HCT116 (cell line): ENCODE data around the gene GARS1. TPM values are rescaled to one million over a fixed set of nuclear protein-coding genes. Genes with fewer than 3 reads are reported as not detected.

Experiments used
- ATAC-seq: fragments of 200-7000 bp; cut with Tn5 transposase; 2 replicates; pipeline ENCODE4 v1.9.1; 2020; ENCODE audit warnings: mild to moderate bottlenecking, moderate library complexity
- BruUV-seq: library from RNA; stranded (reverse); fragments of 400-500 nt; replicated peaks from 2 replicates; lab custom pipeline; 2021; lab: Mats Ljungman, UMichigan
- CTCF ChIA-PET: fragments of 300-600 bp; sonication (Branson Sonifier 250); formaldehyde crosslinking; loops from one replicate; lab custom pipeline; 2021; ENCODE audit warnings: antibody characterized with exemption; lab: Charles Lee
- POLR2A ChIA-PET: fragments of 300-600, 350-600 bp; sonication (Branson Sonifier 250); formaldehyde crosslinking; loops from one replicate; lab custom pipeline; 2021; ENCODE audit warnings: antibody characterized with exemption; lab: Charles Lee
- RAD21 ChIA-PET, 2 experiments: fragments of 300-600 bp; sonication (Branson Sonifier 250); formaldehyde crosslinking; loops; one replicate each; lab custom pipeline; 2023; ENCODE audit warnings: low total read pairs in 2 of 2; ENCODE audit not compliant: uncharacterized antibody in 2 of 2, unreplicated experiment in 2 of 2, low non-redundant PET in 1 of 2; lab: Charles Lee
- DNase-seq: peaks from one replicate; pipeline ENCODE4 v3.0.0-alpha.2; 2010; ENCODE audit warnings: low read depth, low spot score
- H2AFZ ChIP-seq: fragments of 200-600 bp; shearing (Covaris generic), sonication (generic); 2 replicates; pipeline ENCODE4 v1.6.1; 2017; ENCODE audit warnings: low read depth, mixed run types, mixed read lengths, antibody characterized with exemption, low read length; ENCODE audit not compliant: poor library complexity, severe bottlenecking
- H3K27ac ChIP-seq: 2 replicates; pipeline ENCODE4 v1.5.1; 2012; ENCODE audit warnings: low read depth, low read length
- H3K27me3 ChIP-seq: fragments of 200-600 bp; sonication (generic); 2 replicates; pipeline ENCODE4 v1.6.1; 2016; ENCODE audit warnings: mixed run types, low read length, mixed read lengths; ENCODE audit not compliant: insufficient read depth
- H3K36me3 ChIP-seq, 2 experiments: fragments of 200-500 bp in 1 of 2; fragments of 200-600 bp in 1 of 2; sonication (Bioruptor generic) in 1 of 2; sonication (generic) in 1 of 2; 2 replicates each; pipeline versions ENCODE4 v1.5.1 to v1.6.1; 2014 to 2016; ENCODE audit warnings: low read length in 2 of 2, inconsistent platforms in 1 of 2, mixed read lengths in 1 of 2, mixed run types in 1 of 2; ENCODE audit not compliant: insufficient read depth in 2 of 2, control insufficient read depth in 1 of 2
- H3K4me1 ChIP-seq, 2 experiments: fragments of 200-600 bp in 1 of 2; sonication (generic) in 1 of 2; 2 replicates each; pipeline versions ENCODE4 v1.5.1 to v1.6.1; 2012 to 2017; ENCODE audit warnings: low read length in 2 of 2, inconsistent platforms in 1 of 2, mild to moderate bottlenecking in 1 of 2, mixed read lengths in 1 of 2, mixed run types in 1 of 2, moderate library complexity in 1 of 2; ENCODE audit not compliant: insufficient read depth in 2 of 2, control insufficient read depth in 1 of 2
- H3K4me2 ChIP-seq: fragments of 200-600 bp; sonication (generic); 2 replicates; pipeline ENCODE4 v1.6.1; 2017; ENCODE audit warnings: mixed run types, low read length, mixed read lengths
- H3K4me3 ChIP-seq, 2 experiments: fragments of 200-600 bp in 1 of 2; sonication (generic) in 1 of 2; replicated peaks in 1 of 2; 2 replicates each; pipeline ENCODE4 v1.5.1; 2011 to 2016; ENCODE audit warnings: low read length in 2 of 2, control low read depth in 1 of 2, low read depth in 1 of 2, mild to moderate bottlenecking in 1 of 2, mixed read lengths in 1 of 2, mixed run types in 1 of 2
- H3K79me2 ChIP-seq: fragments of 200-600 bp; sonication (generic); 2 replicates; pipeline ENCODE4 v1.6.1; 2017; ENCODE audit warnings: mild to moderate bottlenecking, mixed run types, low read length, moderate library complexity, mixed read lengths; ENCODE audit not compliant: insufficient read depth
- H3K9ac ChIP-seq: fragments of 200-600 bp; sonication (generic); 2 replicates; pipeline ENCODE4 v1.6.1; 2016; ENCODE audit warnings: low read length, mixed read lengths
- H3K9me2 ChIP-seq: fragments of 200-600 bp; sonication (generic), shearing (Covaris generic); 2 replicates; pipeline ENCODE4 v1.6.1; 2017; ENCODE audit warnings: mixed run types, mild to moderate bottlenecking, moderate library complexity; ENCODE audit not compliant: insufficient read depth
- H3K9me3 ChIP-seq, 2 experiments: fragments of 200-500 bp in 1 of 2; fragments of 200-600 bp in 1 of 2; sonication (Bioruptor generic) in 1 of 2; sonication (generic) in 1 of 2; 2 replicates each; pipeline ENCODE4 v1.6.1; 2014 to 2017; ENCODE audit warnings: low read length in 2 of 2, mixed read lengths in 2 of 2, inconsistent platforms in 1 of 2, low read depth in 1 of 2, mild to moderate bottlenecking in 1 of 2, mixed run types in 1 of 2, moderate library complexity in 1 of 2; ENCODE audit not compliant: control insufficient read depth in 1 of 2, insufficient read depth in 1 of 2
- H4K20me1 ChIP-seq: fragments of 200-600 bp; sonication (generic), shearing (Covaris generic); 2 replicates; pipeline ENCODE4 v1.6.1; 2017; ENCODE audit warnings: mixed run types, mild to moderate bottlenecking, moderate library complexity; ENCODE audit not compliant: insufficient read depth
- EZH2 ChIP-seq: fragments of 200-600 bp; sonication (generic); IDR thresholded peaks from 2 replicates; pipeline ENCODE4 v1.6.1; 2017; ENCODE audit warnings: antibody characterized with exemption, mixed run types
- POLR2A ChIP-seq: IDR thresholded peaks from 2 replicates; pipeline ENCODE4 v1.7.0; 2011; ENCODE audit warnings: borderline replicate concordance; ENCODE audit not compliant: insufficient read depth, insufficient read length; ENCODE audit errors: extremely low read depth
- SIN3A ChIP-seq: IDR thresholded peaks from 2 replicates; pipeline ENCODE4 v1.6.1; 2012; ENCODE audit warnings: low read depth
- SP1 ChIP-seq: IDR thresholded peaks from 2 replicates; pipeline ENCODE4 v1.6.1; 2012; ENCODE audit warnings: low read depth
- TCF7L2 ChIP-seq: IDR thresholded peaks from 2 replicates; pipeline ENCODE4 v1.7.0; 2011; ENCODE audit warnings: borderline replicate concordance, inconsistent platforms; ENCODE audit not compliant: insufficient read depth, insufficient read length; ENCODE audit errors: extremely low read depth
- ZNF274 ChIP-seq: fragments of 200-500 bp; sonication (Bioruptor generic); IDR thresholded peaks from 2 replicates; pipeline ENCODE4 v1.6.1; 2014; ENCODE audit warnings: mild to moderate bottlenecking, low read depth, low read length, inconsistent platforms
- intact Hi-C: fragments of 100-400 bp; cut with micrococcal nuclease; formaldehyde crosslinking; loops from 2 replicates; pipeline ENCODE4 v1.10.0; 2022
- total RNA-seq: library from RNA; stranded (reverse); gene quantifications from one replicate; pipeline ENCODE4 v1.2.1, GENCODE V29; 2021; ENCODE audit not compliant: unreplicated experiment
- TF ChIP-seq, protein P1 (sequence below): IDR thresholded peaks from 2 replicates; pipeline ENCODE4 v1.6.1; 2012
- TF ChIP-seq, protein P2 (sequence below): IDR thresholded peaks from 2 replicates; pipeline ENCODE4 v1.6.1; 2011; ENCODE audit warnings: mild to moderate bottlenecking, low read length, moderate library complexity; ENCODE audit not compliant: insufficient replicate concordance; ENCODE audit errors: extremely low read depth

Gene GARS1
- total RNA-seq, 1 experiment from 2014 or later, result 329 TPM

DNA sequence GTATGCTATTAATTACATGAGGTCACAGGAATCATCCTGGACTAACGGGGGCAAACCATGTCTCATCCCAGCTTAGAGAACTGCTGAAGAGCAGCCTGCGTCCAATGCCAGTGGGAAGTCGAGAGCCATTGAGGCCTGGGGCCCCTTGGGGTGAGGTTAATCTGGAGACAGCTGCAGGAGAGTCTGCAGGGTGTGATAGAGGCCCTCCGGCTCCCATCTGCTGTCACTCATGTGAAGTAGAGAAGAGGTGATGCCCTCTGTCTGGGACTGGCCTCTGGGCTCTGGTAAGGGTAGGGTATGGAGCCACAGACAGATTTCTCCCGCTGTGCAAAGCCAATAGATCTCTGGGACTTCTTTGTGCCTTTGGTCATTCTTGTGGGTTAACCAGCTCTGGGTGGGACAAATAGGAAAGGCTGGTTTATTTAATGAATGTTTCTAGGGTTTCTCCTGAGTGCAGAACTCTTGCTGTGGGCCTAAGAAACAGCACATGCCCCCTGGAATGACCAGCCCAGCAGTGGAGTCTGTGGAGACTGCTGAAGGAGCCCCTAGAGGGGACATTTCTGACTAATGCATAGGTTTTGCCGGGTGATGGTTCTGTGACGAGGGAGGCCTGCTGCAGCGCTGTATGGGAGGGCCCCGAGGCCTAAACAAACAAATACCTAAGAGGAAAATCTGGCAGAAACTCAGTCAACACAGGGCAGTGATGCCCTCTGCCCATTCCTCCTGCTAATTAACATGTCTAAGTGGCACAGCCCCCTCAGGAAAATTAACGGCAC is 53.1 kb downstream of the GARS1 start:
- Histone ChIP-seq H3K9ac (no peak overlapping the region), H3K36me3 (peaks cover 0 to 2% of the 10 kb centered on the region in 2 experiments; a peak in 2 of 4 replicates), H3K4me3 (no peak overlapping the region), H3K4me2 (no peak overlapping the region), H3K4me1 (no peaks in the 10 kb centered on the region), H4K20me1 (no peaks in the 10 kb centered on the region; the same call in 1 of the 2 replicates), H3K9me2 (no peaks in the 10 kb centered on the region), H2AFZ (no peak overlapping the region), H3K27ac (no peak overlapping the region), H3K27me3 (no peaks in the 10 kb centered on the region), H3K9me3 (no peaks in the 10 kb centered on the region), H3K79me2 (no peaks in the 10 kb centered on the region)
- POLR2A ChIA-PET, result no interaction called here
- intact Hi-C loops, result no loop called here
- no peak for TF ChIP-seq SP1
- no peak for TF ChIP-seq TCF7L2
- no peak for TF ChIP-seq EZH2
- TF ChIP-seq, protein P1, sequence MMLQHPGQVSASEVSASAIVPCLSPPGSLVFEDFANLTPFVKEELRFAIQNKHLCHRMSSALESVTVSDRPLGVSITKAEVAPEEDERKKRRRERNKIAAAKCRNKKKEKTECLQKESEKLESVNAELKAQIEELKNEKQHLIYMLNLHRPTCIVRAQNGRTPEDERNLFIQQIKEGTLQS, result no peak
- no peak for TF ChIP-seq POLR2A
- CTCF ChIA-PET, result no interaction called here
- RAD21 ChIA-PET, result no interaction called here
- BruUV-seq, result no TSS peak
- no peak for ATAC-seq
- no peak for DNase-seq

DNA sequence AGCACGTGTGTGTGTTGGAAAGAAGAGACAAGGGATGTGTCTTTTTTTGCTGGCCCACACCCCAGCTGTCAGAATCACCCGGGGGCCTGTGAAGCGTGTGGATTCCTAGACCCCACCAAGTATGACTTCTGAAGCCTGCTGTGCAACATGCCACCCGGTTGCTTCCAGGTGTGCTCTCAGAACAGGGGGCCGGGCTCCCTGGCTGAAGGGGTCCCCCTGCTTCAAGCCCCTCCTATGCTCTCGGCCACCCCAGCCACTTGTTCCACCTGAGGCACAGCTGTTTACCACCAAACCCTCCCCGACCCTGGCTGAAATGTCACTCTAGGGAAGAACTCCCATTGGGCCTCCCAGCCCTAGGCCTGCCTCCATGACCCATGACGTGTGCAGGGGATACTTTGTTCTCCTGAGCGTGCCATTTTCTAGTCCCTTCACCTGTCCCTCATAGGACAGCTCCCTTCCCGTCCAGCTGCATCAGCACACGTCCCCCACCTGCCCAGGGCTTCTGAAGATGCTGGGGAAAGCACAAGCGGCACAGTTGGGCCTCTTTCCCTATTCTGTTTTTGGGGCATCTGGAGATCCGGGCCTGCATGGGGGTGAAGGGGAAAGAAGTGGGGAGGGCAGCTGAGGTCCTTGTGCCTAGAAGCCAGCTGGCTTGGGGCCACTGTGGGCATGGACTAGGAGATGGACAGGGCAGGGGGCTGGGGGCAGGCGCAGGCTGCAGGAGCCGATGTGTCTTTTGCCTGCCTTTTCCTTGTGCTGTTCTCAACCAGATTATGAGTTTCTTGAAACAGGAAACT is 54.3 kb downstream of the GARS1 start:
- TF ChIP-seq SP1 (no peak), ZNF274 (no peak), POLR2A (no peak), SIN3A (no peak)
- TF ChIP-seq, protein P2, sequence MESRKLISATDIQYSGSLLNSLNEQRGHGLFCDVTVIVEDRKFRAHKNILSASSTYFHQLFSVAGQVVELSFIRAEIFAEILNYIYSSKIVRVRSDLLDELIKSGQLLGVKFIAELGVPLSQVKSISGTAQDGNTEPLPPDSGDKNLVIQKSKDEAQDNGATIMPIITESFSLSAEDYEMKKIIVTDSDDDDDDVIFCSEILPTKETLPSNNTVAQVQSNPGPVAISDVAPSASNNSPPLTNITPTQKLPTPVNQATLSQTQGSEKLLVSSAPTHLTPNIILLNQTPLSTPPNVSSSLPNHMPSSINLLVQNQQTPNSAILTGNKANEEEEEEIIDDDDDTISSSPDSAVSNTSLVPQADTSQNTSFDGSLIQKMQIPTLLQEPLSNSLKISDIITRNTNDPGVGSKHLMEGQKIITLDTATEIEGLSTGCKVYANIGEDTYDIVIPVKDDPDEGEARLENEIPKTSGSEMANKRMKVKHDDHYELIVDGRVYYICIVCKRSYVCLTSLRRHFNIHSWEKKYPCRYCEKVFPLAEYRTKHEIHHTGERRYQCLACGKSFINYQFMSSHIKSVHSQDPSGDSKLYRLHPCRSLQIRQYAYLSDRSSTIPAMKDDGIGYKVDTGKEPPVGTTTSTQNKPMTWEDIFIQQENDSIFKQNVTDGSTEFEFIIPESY, result no peak
- ATAC-seq, result no peak
- Histone ChIP-seq H3K79me2 (no peaks in the 10 kb centered on the region), H3K9ac (no peak overlapping the region), H2AFZ (no peak overlapping the region), H3K4me1 (no peaks in the 10 kb centered on the region), H3K9me3 (no peaks in the 10 kb centered on the region), H3K4me2 (no peak overlapping the region), H4K20me1 (no peaks in the 10 kb centered on the region), H3K27me3 (no peaks in the 10 kb centered on the region), H3K4me3 (no peak overlapping the region), H3K9me2 (no peaks in the 10 kb centered on the region), H3K36me3 (peaks cover 0 to 2% of the 10 kb centered on the region in 2 experiments; a peak in 2 of 4 replicates), H3K27ac (no peak overlapping the region)
- no peak for DNase-seq
- CTCF ChIA-PET, result no interaction called here
- intact Hi-C loops, result no loop called here
- POLR2A ChIA-PET, result no interaction called here
- BruUV-seq, result no TSS peak
- RAD21 ChIA-PET, result no interaction called here
